NCI-H748 (cell line): Measurements from ENCODE around the gene PPM1N.

ENCODE experiments used
- DNase-seq: peaks from one replicate; lab custom pipeline; 2025; ENCODE audit not compliant: unreplicated experiment; lab: John Stamatoyannopoulos, UW

The PPM1N gene, protein sequence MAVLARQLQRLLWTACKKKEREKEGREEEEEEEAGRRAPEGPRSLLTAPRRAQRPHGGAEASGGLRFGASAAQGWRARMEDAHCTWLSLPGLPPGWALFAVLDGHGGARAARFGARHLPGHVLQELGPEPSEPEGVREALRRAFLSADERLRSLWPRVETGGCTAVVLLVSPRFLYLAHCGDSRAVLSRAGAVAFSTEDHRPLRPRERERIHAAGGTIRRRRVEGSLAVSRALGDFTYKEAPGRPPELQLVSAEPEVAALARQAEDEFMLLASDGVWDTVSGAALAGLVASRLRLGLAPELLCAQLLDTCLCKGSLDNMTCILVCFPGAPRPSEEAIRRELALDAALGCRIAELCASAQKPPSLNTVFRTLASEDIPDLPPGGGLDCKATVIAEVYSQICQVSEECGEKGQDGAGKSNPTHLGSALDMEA

DNA sequence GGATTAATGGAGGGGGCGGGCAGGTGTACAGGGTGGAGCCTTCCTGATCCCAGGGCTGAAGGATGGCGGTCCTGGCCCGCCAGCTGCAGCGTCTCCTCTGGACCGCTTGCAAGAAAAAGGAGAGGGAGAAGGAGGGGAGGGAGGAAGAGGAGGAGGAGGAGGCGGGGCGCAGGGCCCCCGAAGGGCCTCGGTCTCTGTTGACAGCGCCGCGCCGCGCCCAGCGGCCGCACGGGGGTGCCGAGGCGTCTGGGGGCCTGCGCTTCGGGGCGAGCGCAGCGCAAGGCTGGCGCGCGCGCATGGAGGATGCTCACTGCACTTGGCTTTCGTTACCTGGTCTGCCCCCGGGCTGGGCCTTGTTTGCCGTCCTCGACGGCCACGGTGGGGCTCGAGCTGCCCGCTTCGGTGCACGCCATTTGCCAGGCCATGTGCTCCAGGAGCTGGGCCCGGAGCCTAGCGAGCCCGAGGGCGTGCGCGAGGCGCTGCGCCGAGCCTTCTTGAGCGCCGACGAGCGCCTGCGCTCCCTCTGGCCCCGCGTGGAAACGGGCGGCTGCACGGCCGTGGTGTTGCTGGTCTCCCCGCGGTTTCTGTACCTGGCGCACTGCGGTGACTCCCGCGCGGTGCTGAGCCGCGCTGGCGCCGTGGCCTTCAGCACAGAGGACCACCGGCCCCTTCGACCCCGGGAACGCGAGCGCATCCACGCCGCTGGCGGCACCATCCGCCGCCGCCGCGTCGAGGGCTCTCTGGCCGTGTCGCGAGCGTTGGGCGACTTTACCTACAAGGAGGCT lies at the start of gene PPM1N:
Gene PPM1N (plus strand): TSS at position 33 of the 785 bp plus-strand sequence. CDS start 30 bp downstream, at position 63.
- DNase-seq: peak; percentile 63

DNA sequence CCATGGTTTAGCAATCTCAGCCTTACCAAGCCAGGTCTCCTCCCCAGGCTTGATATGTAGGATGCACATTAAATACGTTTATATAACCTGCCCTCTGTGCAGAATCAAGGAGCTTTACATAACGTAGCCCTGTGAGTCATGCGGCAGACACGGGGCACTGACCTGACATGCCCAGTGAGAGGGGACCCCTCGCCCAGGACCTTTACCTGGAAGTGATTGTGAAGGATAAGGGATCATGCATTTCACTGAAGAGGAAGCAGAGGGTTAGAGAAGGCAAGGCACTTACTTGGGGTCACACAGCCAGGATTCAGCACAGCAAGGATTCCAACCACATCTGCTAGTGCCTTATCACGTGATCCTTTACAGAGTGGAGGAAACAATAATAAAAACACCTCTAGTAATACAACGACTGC lies 49.4 kb upstream of the PPM1N start:
- no peak for DNase-seq

DNA sequence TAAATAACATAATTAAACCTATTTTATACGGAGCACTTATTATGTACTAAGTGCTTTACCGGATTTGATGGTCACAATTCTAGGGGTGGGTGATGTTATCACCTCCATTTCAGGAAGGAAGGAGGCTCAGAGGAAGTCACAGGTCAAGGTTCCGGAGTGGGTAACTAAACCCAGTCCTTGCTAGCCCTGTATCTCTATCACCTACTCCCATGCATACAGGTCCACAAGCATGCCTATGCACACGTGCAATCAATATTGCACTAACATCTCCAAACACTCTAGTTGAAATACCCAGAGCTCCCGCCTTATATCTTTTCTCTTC lies 48.3 kb upstream of the PPM1N start:
- DNase-seq: no peak

DNA sequence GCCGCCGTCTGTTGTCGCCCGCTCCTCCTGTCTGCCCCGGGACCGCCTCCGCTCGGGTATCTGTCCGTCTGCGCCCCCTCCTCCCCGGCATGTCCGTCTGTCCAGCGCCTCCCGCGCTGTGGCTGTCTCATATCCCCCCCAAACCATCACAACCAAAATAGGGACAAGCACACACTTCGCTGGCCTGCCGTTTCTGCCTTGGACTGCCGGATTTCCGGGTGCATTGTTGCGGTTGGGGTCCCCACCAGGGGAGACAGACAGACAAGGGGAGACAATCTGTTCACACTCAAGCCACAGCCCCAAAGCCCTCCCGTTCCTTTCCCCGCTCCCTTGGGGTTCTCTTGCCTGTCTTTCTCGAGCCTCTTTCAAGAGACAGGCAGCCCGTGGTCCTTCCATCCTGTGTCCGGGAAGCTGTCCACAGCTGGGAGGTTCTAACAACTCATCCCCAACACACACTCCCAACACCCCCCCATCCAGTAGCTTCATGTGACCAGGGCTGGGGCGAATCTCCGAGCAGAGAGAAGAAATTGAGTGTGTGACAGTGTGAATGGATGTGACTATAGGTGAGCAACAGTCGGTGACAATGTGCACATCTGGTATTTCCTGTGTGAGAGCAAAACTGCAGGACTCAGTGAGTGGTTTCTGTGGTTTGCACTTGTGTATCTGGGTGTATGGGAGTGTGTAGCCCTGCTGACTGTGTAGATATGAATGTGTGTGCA lies 47.0 kb upstream of the PPM1N start:
- peak; percentile 46 for DNase-seq

DNA sequence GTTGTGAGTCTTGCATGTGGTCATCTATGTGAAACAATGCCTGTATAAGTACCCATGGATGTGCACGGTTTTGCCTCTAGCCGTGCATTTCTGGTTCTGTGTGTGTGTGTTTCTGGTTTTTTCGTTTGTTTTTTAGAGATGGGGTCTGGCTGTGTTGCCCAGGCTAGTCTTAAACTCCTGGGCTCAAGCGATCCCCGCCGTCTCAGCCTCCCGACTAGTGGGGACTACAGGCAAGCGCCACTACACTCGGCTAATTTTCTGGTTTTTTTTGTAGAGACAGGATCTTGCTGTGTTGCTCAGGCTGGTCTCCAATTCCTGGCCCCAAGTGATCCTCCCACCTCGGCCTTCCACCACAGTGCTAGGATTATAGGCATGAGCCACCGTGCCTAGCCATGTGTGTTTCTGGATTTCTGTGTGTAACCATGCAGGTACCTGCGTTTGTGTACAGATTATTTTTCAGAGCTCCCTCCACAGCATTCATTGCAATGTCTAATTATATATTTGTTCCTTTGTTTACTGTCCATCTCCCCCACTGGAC lies 46.3 kb upstream of the PPM1N start:
- DNase-seq: no peak

DNA sequence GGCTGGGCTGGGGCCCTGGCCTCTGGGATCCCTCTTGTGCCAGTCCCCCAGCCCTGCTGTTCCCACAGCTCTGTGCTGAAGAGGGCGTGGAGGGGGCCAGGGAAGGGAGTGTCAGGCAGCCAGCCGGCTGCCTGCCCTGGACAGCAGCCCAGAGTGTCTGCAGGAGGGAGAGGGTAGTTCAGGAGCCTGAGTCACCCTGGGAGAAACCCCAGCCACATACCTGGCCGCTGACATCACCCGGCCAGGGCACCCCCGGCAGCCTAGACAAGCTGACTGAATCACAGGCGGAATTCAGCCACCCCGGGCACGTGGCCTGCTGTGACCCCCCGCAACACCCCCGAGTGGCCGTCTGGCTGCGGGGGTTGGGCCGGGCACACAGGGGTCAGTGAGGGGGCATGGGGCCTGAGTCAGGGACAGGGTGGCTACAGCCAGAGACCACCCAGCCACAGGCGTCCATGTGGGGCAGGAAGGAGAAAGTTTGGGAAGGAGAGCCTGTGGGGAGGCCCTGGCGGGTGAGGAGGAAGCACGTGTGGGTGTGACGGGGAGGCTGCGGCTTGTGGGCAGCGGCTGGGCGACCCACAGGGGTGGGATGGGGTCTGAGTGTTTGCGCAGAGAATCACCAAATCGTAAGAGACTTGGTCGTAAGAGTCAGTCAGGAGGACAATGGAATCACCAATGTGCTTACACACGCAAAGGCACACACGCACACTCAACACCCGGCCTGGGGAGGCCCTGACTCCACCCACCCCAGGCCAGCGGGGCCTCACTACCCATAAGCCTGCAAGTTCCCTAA lies 42.3 kb upstream of the PPM1N start:
- DNase-seq: no peak

DNA sequence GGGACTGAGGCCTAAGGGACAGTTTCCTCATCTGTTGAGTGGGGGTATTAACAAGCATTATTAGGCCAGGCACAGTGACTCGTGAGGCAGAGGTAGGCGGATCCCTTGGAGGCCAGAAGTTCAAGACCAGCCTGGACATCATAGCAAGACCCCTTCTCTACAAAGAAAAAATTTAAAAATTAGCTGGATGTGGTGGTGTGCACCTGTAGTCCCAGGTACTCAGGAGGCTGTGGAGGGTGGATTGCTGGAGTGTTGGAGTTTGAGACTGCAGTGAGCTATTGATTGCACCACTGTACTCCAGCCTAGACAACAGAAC lies 41.8 kb upstream of the PPM1N start:
- DNase-seq: no peak

DNA sequence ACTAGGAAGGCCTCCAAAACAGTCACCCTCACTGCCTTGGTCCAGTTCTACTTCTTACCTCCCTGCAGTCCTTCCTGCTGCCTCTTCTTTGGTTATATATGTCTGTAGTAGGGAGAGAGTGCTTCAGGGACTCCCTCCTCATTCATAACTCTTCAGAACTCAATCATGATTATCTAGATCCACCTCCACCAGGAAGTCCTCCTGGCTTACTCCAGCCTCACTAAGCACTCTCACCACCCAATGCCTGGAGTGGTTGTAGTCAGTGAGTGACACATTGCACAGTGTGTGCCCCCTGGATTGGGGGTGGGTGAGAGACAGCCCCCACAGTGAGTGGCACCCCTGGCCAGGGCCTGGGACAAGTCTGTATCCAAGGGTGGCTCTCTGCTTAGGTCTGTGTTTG lies 40.5 kb upstream of the PPM1N start:
- no peak for DNase-seq

DNA sequence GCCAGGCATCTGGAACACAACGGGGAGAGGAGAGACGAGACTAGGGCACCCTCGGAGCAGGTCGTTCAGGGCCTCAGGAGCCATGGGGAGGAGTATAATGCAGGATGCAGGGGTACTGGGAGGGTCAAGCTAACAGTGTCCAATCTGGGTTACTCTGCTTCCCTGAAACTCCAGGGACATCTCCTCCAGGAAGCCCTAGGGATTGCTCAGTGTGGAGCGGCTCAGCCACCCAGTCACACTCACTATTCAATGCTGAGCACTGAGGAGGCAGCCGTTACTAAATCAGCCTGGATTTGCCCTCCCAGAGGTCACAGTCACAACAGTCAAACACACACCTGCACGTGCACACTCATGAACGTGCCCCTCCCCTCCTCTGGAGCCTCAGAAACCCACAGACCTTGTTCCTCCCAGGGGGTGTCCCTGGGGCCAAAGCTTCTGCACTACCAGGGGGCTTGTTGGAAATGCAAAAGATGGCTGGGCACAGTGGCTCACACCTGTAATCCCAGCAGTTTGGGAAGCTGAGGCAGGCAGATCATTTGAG lies 37.4 kb upstream of the PPM1N start:
- no peak for DNase-seq

DNA sequence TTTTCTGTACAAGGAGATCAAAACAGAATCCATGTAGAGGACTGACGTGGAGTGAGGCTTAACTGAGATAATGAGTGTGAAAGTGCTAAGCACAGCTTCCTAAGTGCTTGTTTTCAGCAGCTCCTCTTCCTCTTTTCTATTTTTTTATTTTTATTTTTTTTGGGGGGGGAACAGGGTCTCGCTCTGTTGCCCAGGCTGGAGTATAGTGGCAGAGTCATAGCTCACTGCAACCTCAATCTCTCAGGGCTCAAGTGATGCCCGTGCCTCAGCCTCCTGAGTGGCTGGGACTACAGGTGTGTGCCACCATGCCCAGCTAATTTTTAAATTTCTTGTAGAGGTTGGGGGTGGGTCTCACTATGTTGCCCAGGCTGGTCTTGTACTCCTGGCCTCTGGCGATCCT lies 36.1 kb upstream of the PPM1N start:
- no peak for DNase-seq

DNA sequence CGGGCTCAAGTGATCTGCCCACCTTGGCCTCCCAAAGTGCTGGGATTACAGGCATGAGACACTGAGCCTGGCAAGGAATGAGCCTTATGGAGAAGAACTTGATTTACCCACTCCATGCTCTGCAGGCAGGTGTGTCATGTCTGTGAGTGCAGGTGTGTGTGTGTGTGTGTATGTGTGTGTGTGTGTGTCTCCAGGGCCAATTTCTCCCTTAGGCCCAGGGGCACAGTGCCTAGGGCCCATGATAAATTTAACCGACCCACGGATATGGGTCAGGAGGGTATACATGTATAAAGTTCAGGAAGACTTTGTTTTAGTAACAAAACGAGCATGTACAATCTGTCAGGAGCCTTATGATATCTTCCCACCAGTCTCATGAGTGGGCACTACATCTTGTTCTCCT lies 35.0 kb upstream of the PPM1N start:
- no peak for DNase-seq

DNA sequence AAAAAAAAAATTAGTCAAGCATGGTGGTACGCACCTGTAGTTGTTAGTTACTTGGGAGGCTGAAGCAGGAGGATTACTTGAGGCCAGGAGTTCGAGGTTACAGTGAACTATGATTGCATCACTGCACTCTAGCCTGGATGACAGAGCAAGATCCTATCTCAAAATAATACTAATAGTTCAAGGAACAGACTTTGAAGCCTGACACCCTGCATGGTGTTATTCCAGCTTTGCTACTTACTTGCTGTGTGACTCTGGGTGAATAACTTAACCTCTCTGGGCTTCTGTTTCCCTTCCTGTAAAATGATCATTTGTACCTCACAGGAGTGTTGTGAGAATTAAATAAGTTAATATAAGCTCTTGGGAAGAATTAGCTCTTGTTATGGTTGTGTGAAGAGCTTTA lies 34.0 kb upstream of the PPM1N start:
- DNase-seq: no peak

DNA sequence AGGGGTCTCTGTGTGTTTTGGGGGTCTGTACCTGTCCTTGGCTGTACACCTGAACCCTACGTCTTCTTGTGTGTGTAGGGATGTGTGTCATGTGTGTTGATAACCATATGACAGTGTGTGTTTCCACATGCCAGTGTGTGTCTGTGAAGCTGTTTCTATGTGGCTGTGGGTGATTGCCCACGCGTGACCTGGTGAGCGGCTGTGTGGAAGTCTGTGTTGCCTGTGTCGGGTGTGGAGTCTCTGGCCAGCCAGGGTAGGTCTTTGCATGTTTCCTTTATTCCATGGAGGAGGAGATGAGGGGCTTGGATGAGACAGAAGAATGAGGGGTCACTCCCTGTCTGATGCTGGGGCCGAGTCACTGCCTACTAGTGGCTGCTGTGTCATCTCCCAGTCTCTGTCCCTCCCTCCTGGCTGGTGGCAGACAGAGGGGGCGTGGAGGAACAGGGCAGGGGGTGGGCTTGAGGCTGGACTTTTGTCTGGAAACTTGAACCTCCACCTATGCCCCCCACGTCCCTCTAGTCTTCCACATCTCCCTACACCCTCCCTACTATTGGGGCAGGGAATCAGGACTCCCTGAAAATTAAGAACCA lies 33.3 kb upstream of the PPM1N start:
- DNase-seq: no peak

DNA sequence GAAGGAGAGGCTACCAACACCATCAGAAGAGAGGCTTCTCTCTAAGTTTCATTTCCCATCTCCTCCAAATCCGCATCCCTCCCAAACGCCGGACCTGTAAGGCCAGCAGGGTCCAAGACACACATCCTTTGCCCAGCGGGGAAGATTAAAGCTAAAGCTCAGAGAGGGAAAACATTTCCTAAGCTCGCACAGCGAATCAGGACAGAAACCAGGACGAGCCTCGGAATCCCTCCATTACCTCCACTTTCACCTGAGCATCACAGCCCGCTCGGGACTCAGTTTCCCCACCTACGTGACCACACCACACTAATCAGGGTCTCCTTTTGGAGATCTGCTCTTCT lies 31.2 kb upstream of the PPM1N start:
- peak; percentile 53 for DNase-seq

DNA sequence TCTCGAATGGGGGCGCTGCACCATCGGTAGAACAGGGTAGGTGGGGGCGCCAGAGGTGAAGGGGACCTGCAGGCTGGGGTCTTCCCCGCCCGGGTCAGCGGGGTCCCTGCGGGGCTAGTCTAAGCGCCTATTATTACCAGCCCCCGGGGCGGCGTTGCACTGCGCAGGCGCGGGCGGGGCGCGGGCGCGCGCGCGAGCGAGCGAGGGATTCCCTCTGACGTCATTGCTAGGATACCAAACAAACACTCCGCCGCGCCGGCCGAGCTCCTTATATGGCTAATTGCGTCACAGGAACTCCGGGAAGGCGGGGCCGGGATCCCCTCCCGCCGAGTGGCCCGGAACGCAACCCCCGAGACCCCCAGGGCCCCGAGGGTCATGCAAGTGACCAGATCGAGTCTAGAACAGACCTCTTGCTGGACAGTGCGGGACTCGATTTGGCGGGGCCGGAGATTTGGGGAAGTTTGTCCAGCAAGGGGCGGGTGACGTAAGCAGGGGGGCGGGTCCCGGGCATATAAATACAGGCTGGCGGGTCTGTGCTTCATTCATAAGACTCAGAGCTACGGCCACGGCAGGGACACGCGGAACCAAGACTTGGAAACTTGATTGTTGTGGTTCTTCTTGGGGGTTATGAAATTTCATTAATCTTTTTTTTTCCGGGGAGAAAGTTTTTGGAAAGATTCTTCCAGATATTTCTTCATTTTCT lies 30.6 kb upstream of the PPM1N start, which contains the start of gene FOSB:
Gene FOSB (plus strand): TSS at position 541 of the 703 bp plus-strand sequence. CDS start 591 bp downstream, outside the sequence.
- DNase-seq: peak; percentile 97

DNA sequence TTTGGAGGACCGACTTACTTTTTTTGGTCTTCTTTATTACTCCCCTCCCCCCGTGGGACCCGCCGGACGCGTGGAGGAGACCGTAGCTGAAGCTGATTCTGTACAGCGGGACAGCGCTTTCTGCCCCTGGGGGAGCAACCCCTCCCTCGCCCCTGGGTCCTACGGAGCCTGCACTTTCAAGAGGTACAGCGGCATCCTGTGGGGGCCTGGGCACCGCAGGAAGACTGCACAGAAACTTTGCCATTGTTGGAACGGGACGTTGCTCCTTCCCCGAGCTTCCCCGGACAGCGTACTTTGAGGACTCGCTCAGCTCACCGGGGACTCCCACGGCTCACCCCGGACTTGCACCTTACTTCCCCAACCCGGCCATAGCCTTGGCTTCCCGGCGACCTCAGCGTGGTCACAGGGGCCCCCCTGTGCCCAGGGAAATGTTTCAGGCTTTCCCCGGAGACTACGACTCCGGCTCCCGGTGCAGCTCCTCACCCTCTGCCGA lies 30.0 kb upstream of the PPM1N start:
- DNase-seq: no peak

DNA sequence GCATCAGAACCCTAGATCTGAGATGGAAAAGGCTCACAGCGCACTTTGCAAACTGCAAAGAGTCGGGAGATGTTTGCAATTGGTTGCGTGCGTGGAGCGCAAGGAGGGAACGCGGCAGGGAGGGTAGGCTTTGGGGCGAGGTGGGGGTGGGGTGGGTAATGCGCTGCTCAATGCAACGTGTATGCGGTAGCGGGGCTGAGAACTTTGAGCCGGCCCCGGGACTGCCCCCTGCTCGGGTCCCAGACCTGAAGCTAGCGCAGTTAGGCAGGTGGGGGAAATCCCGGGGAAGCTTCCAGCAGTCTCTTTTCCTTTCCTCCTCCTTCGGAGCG lies 29.5 kb upstream of the PPM1N start:
- no peak for DNase-seq

DNA sequence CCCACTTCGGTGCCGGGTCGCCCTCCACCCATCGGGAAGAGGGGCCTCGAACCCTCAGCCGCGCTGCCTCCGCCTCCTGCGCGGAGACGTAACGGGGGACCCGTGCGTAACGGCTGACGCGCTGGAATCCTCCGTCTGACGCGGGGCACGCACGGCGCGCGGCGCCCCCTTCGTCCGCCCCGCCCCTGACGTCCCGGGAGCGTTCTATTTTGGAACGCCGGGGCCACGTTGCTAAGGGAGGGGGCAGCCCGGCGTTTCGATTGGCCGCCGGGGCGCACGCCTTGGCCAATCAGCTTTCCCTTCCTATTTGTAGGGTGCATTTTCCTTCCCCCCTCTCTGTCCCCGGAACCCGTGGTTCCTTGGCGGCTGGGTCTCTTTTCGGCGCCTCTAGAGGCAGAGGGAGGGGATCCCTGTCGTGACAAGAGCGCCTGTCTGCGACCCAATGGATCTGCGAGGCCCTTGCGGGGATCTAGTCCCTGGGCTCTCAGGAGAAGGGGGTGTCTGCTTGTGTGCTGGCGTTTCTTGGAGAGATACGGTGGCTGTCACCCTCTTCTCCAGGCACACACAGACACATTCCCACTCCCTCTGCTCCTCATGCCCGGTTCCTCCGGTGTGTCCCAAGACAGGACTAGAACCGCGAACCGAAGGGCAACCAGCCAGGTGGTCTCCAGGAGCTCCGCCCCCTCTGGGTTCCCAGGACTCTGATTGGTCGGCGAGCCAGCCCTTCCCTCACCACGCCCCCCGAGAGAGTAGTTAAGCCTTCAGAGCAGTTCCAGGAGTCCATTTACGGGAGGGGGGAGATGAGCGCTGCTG lies 28.9 kb upstream of the PPM1N start:
- peak; percentile 94 for DNase-seq
